IMR-90 (cell line): ENCODE results near the gene IQUB. TPM values are rescaled to one million over a fixed set of nuclear protein-coding genes. Genes with fewer than 3 reads are reported as not detected.

Experiments used
- ATAC-seq: fragments of 200-7000 bp; cut with Tn5 transposase; 2 replicates; pipeline ENCODE4 v1.9.1; 2020; ENCODE audit warnings: low read depth, mild to moderate bottlenecking, moderate library complexity
- BruUV-seq: library from RNA; stranded (reverse); fragments of 400-500 nt; replicated peaks from 2 replicates; lab custom pipeline; 2021; lab: Mats Ljungman, UMichigan
- CTCF ChIA-PET: fragments of 300-600 bp; formaldehyde crosslinking; extraction: SDS; loops from one replicate; lab custom pipeline; 2021; ENCODE audit warnings: antibody characterized with exemption; lab: Yijun Ruan, JAX
- POLR2A ChIA-PET: fragments of 300-600 bp; sonication (Branson Sonifier 250); formaldehyde crosslinking; loops from one replicate; lab custom pipeline; 2022; ENCODE audit warnings: antibody characterized with exemption; ENCODE audit not compliant: unreplicated experiment; lab: Charles Lee
- DNase-seq: peaks from one replicate; pipeline ENCODE4 v3.0.0; 2013
- H2AFZ ChIP-seq: replicated peaks from 2 replicates; pipeline ENCODE3; 2013; ENCODE audit warnings: low read length, mild to moderate bottlenecking; ENCODE audit not compliant: poor library complexity
- H2AK5ac ChIP-seq: 2 replicates; pipeline ENCODE4 v1.6.1; 2013; ENCODE audit warnings: low read depth, low read length, inconsistent platforms
- H2AK9ac ChIP-seq: replicated peaks from 2 replicates; pipeline ENCODE3; 2013; ENCODE audit warnings: mild to moderate bottlenecking, low read depth, low read length, moderate library complexity; ENCODE audit not compliant: poor library complexity
- H2BK120ac ChIP-seq: 2 replicates; pipeline ENCODE4 v1.6.1; 2013; ENCODE audit warnings: low read depth, low read length, inconsistent platforms
- H2BK15ac ChIP-seq: 3 replicates; pipeline ENCODE4 v1.6.1; 2013; ENCODE audit warnings: low read depth, low read length, inconsistent platforms
- H2BK20ac ChIP-seq: 2 replicates; pipeline ENCODE4 v1.6.1; 2013; ENCODE audit warnings: low read depth, mild to moderate bottlenecking, inconsistent platforms, low read length, moderate library complexity
- H2BK5ac ChIP-seq: 2 replicates; pipeline ENCODE4 v1.6.1; 2013; ENCODE audit warnings: mild to moderate bottlenecking, low read depth, low read length, inconsistent platforms; ENCODE audit not compliant: poor library complexity, severe bottlenecking
- H3K14ac ChIP-seq: replicated peaks from 2 replicates; pipeline ENCODE4 v1.6.1; 2013; ENCODE audit warnings: low read depth, low read length, inconsistent platforms
- H3K18ac ChIP-seq: 2 replicates; pipeline ENCODE4 v1.6.1; 2013; ENCODE audit warnings: low read depth, low read length, control low read depth
- H3K23ac ChIP-seq: 2 replicates; pipeline ENCODE4 v1.6.1; 2013; ENCODE audit warnings: low read depth, low read length, inconsistent platforms
- H3K27ac ChIP-seq: 2 replicates; pipeline ENCODE4 v1.5.1; 2013; ENCODE audit warnings: mild to moderate bottlenecking, control low read depth, low read length; ENCODE audit not compliant: insufficient read depth
- H3K27me3 ChIP-seq: 2 replicates; pipeline ENCODE4 v1.6.1; 2013; ENCODE audit warnings: low read length; ENCODE audit not compliant: control insufficient read depth, insufficient read depth
- H3K36me3 ChIP-seq: 2 replicates; pipeline ENCODE4 v1.6.1; 2013; ENCODE audit warnings: low read length, mixed read lengths; ENCODE audit not compliant: control insufficient read depth, insufficient read depth
- H3K4ac ChIP-seq: 2 replicates; pipeline ENCODE4 v1.6.1; 2013; ENCODE audit warnings: low read depth, low read length, inconsistent platforms
- H3K4me1 ChIP-seq: 2 replicates; pipeline ENCODE4 v1.6.1; 2013; ENCODE audit warnings: low read length, mixed read lengths; ENCODE audit not compliant: control insufficient read depth, insufficient read depth
- H3K4me2 ChIP-seq: 2 replicates; pipeline ENCODE4 v1.6.1; 2013; ENCODE audit warnings: low read depth, mild to moderate bottlenecking, control low read depth, low read length, moderate library complexity
- H3K4me3 ChIP-seq: 2 replicates; pipeline ENCODE4 v1.5.1; 2013; ENCODE audit warnings: low read depth, mild to moderate bottlenecking, control low read depth, low read length, moderate library complexity; ENCODE audit not compliant: insufficient read depth
- H3K56ac ChIP-seq: 2 replicates; pipeline ENCODE4 v1.6.1; 2013; ENCODE audit warnings: low read length, inconsistent platforms; ENCODE audit not compliant: insufficient read depth; ENCODE audit errors: extremely low read depth
- H3K79me1 ChIP-seq, 2 experiments: 2 replicates each; pipeline ENCODE4 v1.6.1; 2013; ENCODE audit warnings: low read length in 2 of 2, inconsistent platforms in 1 of 2, low read depth in 1 of 2
- H3K9ac ChIP-seq: 2 replicates; pipeline ENCODE4 v1.6.1; 2013; ENCODE audit warnings: low read depth, low read length, control low read depth
- H3K9me1 ChIP-seq: 2 replicates; pipeline ENCODE4 v1.6.1; 2013; ENCODE audit warnings: low read length, inconsistent platforms; ENCODE audit not compliant: insufficient read depth
- H3K9me3 ChIP-seq: 2 replicates; pipeline ENCODE4 v1.6.1; 2013; ENCODE audit warnings: low read length; ENCODE audit not compliant: control insufficient read depth, insufficient read depth
- H4K20me1 ChIP-seq: 2 replicates; pipeline ENCODE4 v1.6.1; 2013; ENCODE audit warnings: low read length, inconsistent platforms; ENCODE audit not compliant: insufficient read depth
- H4K5ac ChIP-seq: 2 replicates; pipeline ENCODE4 v1.6.1; 2013; ENCODE audit warnings: mild to moderate bottlenecking, low read depth, low read length, control low read depth
- H4K8ac ChIP-seq, 2 experiments: 2 replicates each; pipeline ENCODE4 v1.6.1; 2013; ENCODE audit warnings: low read depth in 2 of 2, low read length in 2 of 2, control low read depth in 1 of 2, inconsistent platforms in 1 of 2
- H4K91ac ChIP-seq: 2 replicates; pipeline ENCODE4 v1.6.1; 2013; ENCODE audit warnings: low read depth, low read length, inconsistent platforms; ENCODE audit not compliant: insufficient read depth
- BHLHE40 ChIP-seq: fragments of 150-350 bp; IDR thresholded peaks from 2 replicates; pipeline ENCODE4 v1.6.1; 2016; ENCODE audit warnings: mild to moderate bottlenecking, low read depth, low read length
- CEBPB ChIP-seq: IDR thresholded peaks from 2 replicates; pipeline ENCODE4 v1.6.1; 2012; ENCODE audit warnings: low read depth, low read length, improper control_type of control experiment
- CHD1 ChIP-seq: IDR thresholded peaks from 2 replicates; pipeline ENCODE4 v1.6.1; 2012; ENCODE audit warnings: low read depth, low read length, improper control_type of control experiment
- CTCF ChIP-seq: conservative IDR thresholded peaks from 2 replicates; pipeline ENCODE4 v1.5.1; 2012; ENCODE audit warnings: mild to moderate bottlenecking, low read depth, low read length, improper control_type of control experiment
- ELK1 ChIP-seq: fragments of 150-350 bp; IDR thresholded peaks from 2 replicates; pipeline ENCODE4 v1.6.1; 2016; ENCODE audit warnings: low read depth, mild to moderate bottlenecking, low read length, moderate library complexity, borderline replicate concordance
- FOS ChIP-seq: fragments of 150-350 bp; IDR thresholded peaks from 2 replicates; pipeline ENCODE4 v1.6.1; 2016; ENCODE audit warnings: low read depth, low read length
- MAFK ChIP-seq: IDR thresholded peaks from 2 replicates; pipeline ENCODE4 v1.6.1; 2012; ENCODE audit warnings: low read depth, low read length, improper control_type of control experiment
- MAZ ChIP-seq: IDR thresholded peaks from 2 replicates; pipeline ENCODE4 v1.6.1; 2012; ENCODE audit warnings: low read depth, mild to moderate bottlenecking, low read length, improper control_type of control experiment, moderate library complexity, borderline replicate concordance
- MXI1 ChIP-seq: IDR thresholded peaks from 2 replicates; pipeline ENCODE4 v1.6.1; 2012; ENCODE audit warnings: low read depth, mild to moderate bottlenecking, low read length, moderate library complexity, borderline replicate concordance
- NFE2L2 ChIP-seq: fragments of 150-350 bp; IDR thresholded peaks from 2 replicates; pipeline ENCODE4 v1.6.1; 2016; ENCODE audit warnings: low read depth, mild to moderate bottlenecking, low read length
- POLR2A ChIP-seq: IDR thresholded peaks from 2 replicates; pipeline ENCODE4 v1.6.1; 2012; ENCODE audit warnings: mild to moderate bottlenecking, low read depth, low read length
- RAD21 ChIP-seq: IDR thresholded peaks from 2 replicates; pipeline ENCODE4 v1.6.1; 2012; ENCODE audit warnings: low read length, improper control_type of control experiment
- RCOR1 ChIP-seq: IDR thresholded peaks from 2 replicates; pipeline ENCODE4 v1.6.1; 2012; ENCODE audit warnings: mild to moderate bottlenecking, low read length, improper control_type of control experiment; ENCODE audit not compliant: insufficient replicate concordance
- RFX5 ChIP-seq: IDR thresholded peaks from 2 replicates; pipeline ENCODE4 v1.8.0; 2012; ENCODE audit warnings: low read depth, mild to moderate bottlenecking, low read length, moderate library complexity
- SMC3 ChIP-seq: fragments of 150-350 bp; IDR thresholded peaks from 2 replicates; pipeline ENCODE4 v1.6.1; 2016; ENCODE audit warnings: low read depth, mild to moderate bottlenecking, antibody characterized with exemption, low read length, moderate library complexity
- USF2 ChIP-seq: fragments of 150-350 bp; IDR thresholded peaks from 2 replicates; pipeline ENCODE4 v1.6.1; 2017; ENCODE audit warnings: mild to moderate bottlenecking, antibody characterized with exemption, low read length, low read depth
- WGBS, 2 experiments: methylation state at CpG; one replicate each; pipeline versions ENCODE4 v1.1.5 to v1.1.7; 2013; ENCODE audit warnings: missing lambda C conversion rate in 2 of 2; ENCODE audit not compliant: insufficient read length in 1 of 2; ENCODE audit errors: extremely low coverage in 2 of 2; 5-methylcytosine and 5-hydroxymethylcytosine counted together
- dilution Hi-C: fragments of 300-500 bp; cut with HindIII; formaldehyde crosslinking; loops from one replicate; pipeline ENCODE4 v1.14.3; 2018; ENCODE audit warnings: low sequenced_read_pairs; ENCODE audit not compliant: unreplicated experiment
- in situ Hi-C: fragments of 300-500 bp; cut with MboI; formaldehyde crosslinking; loops from 3 replicates; pipeline ENCODE4 v1.14.3; 2019; ENCODE audit warnings: low sequenced_read_pairs, inconsistent platforms, mixed read lengths
- intact Hi-C: fragments of 100-400 bp; cut with micrococcal nuclease; formaldehyde crosslinking; loops from 2 replicates; pipeline ENCODE4 v1.10.0; 2022
- polyA plus RNA-seq, 3 experiments: library from polyadenylated mRNA; depleted of rRNA; stranded (reverse); fragments of >200 nt; gene quantifications; 2 replicates each; pipeline ENCODE4 v1.2.3, GENCODE V29; 2012; ENCODE audit warnings: low replicate concordance in 1 of 3
- total RNA-seq: library from RNA; depleted of rRNA; stranded (reverse); fragments of >200 nt; gene quantifications from 2 replicates; pipeline ENCODE4 v1.2.3, GENCODE V29; 2012

The IQUB gene
- total and polyA plus RNA-seq, 2 of the 4 experiments (the other 2 are of a cell fraction): 0.05 to 0.18 TPM

GRCh38 chr7:123570390-123571182 lies 36.2 kb upstream of the IQUB start:
- Histone ChIP-seq H4K8ac (no peak overlapping the region), H3K56ac (no peak overlapping the region), H3K14ac (no peak overlapping the region), H4K5ac (no peak overlapping the region), H3K4me1 (no peaks in the 10 kb centered on the region), H2BK20ac (no peak overlapping the region), H2BK5ac (no peak overlapping the region), H3K23ac (no peak overlapping the region), H3K4ac (no peak overlapping the region), H2BK120ac (no peak overlapping the region), H3K18ac (no peak overlapping the region), H3K4me2 (no peak overlapping the region), H2AK9ac (no peak overlapping the region), H2BK15ac (no peak overlapping the region), H4K20me1 (no peaks in the 10 kb centered on the region), H3K27ac (no peak overlapping the region), H3K9ac (no peak overlapping the region), H3K9me1 (no peaks in the 10 kb centered on the region), H3K27me3 (no peaks in the 10 kb centered on the region; the same call in 1 of the 2 replicates), H2AK5ac (no peak overlapping the region), H3K9me3 (no peaks in the 10 kb centered on the region), H3K4me3 (no peak overlapping the region), H2AFZ (no peak overlapping the region), H4K91ac (no peak overlapping the region), H3K36me3 (no peaks in the 10 kb centered on the region), H3K79me1 (no peaks in the 10 kb centered on the region)
- no peak for ATAC-seq
- dilution Hi-C loops: no loop called here
- CTCF ChIA-PET: no interaction called here
- intact Hi-C loops: no loop called here
- no peak for TF ChIP-seq CEBPB
- no peak for TF ChIP-seq CHD1
- no peak for TF ChIP-seq SMC3
- TF ChIP-seq MXI1: no peak
- TF ChIP-seq ELK1: no peak
- TF ChIP-seq NFE2L2: no peak
- no peak for TF ChIP-seq MAFK
- TF ChIP-seq RFX5: no peak
- TF ChIP-seq MAZ: no peak
- TF ChIP-seq POLR2A: no peak
- no peak for TF ChIP-seq BHLHE40
- TF ChIP-seq RCOR1: no peak
- no peak for TF ChIP-seq CTCF
- no peak for TF ChIP-seq RAD21
- no peak for TF ChIP-seq USF2
- no peak for TF ChIP-seq FOS
- BruUV-seq: no TSS peak
- 20% methylated on average over 1 of the region's 4 CpGs; no CpG with 5 or more reads in 1 of the 2 experiments for WGBS, 2 experiments
- in situ Hi-C loops: no loop called here
- POLR2A ChIA-PET: no interaction called here
- DNase-seq: no peak
